MM.1S (cell line): ENCODE data around the gene OLFML2B.

Source experiments
- DNase-seq: peaks from one replicate; pipeline ENCODE4 v3.0.0-alpha.2; 2015
- H2AFZ ChIP-seq: fragments of 300-600 bp; sonication (generic); 2 replicates; pipeline ENCODE4 v1.6.0; 2016; ENCODE audit warnings: antibody characterized with exemption, low read length
- H3F3A ChIP-seq: fragments of 300-600 bp; sonication (generic); 2 replicates; pipeline ENCODE4 v1.6.1; 2016; ENCODE audit warnings: mild to moderate bottlenecking, antibody characterized with exemption, low read length, moderate library complexity, mixed read lengths; ENCODE audit not compliant: insufficient read depth
- H3K27ac ChIP-seq: fragments of 300-600 bp; sonication (generic); 2 replicates; pipeline ENCODE4 v1.5.1; 2016; ENCODE audit warnings: mild to moderate bottlenecking, low read length
- H3K27me3 ChIP-seq: fragments of 300-600 bp; sonication (generic); replicated peaks from 2 replicates; pipeline ENCODE4 v1.6.0; 2016; ENCODE audit warnings: low read length; ENCODE audit not compliant: insufficient read depth
- H3K36me3 ChIP-seq: fragments of 300-600 bp; sonication (generic); replicated peaks from 2 replicates; pipeline ENCODE4 v1.6.1; 2016; ENCODE audit warnings: mild to moderate bottlenecking, low read length, mixed read lengths; ENCODE audit not compliant: insufficient read depth
- H3K4me1 ChIP-seq: fragments of 300-600 bp; sonication (generic); 2 replicates; pipeline ENCODE4 v1.6.1; 2016; ENCODE audit warnings: low read length, mixed read lengths
- H3K4me2 ChIP-seq: fragments of 300-600 bp; sonication (generic); 2 replicates; pipeline ENCODE4 v1.6.0; 2016; ENCODE audit warnings: low read depth, low read length
- H3K4me3 ChIP-seq: fragments of 300-600 bp; sonication (generic); 2 replicates; pipeline ENCODE4 v1.5.1; 2016; ENCODE audit warnings: low read length, mixed read lengths
- H3K79me2 ChIP-seq: fragments of 300-600 bp; sonication (generic); 2 replicates; pipeline ENCODE4 v1.6.1; 2016; ENCODE audit warnings: mixed run types, low read length, mixed read lengths
- H3K9ac ChIP-seq: fragments of 300-600 bp; sonication (generic); 2 replicates; pipeline ENCODE4 v1.6.1; 2016; ENCODE audit warnings: low read length, mixed read lengths
- H3K9me2 ChIP-seq: fragments of 300-600 bp; sonication (generic); replicated peaks from 2 replicates; pipeline ENCODE4 v1.6.1; 2016; ENCODE audit warnings: mild to moderate bottlenecking, low read length, mixed read lengths; ENCODE audit not compliant: insufficient read depth
- H3K9me3 ChIP-seq: fragments of 300-600 bp; sonication (generic); replicated peaks from 2 replicates; pipeline ENCODE4 v1.6.1; 2016; ENCODE audit warnings: mild to moderate bottlenecking, low read length, mixed read lengths; ENCODE audit not compliant: insufficient read depth
- H4K20me1 ChIP-seq: fragments of 300-600 bp; sonication (generic); 2 replicates; pipeline ENCODE4 v1.6.1; 2016; ENCODE audit warnings: mild to moderate bottlenecking, low read length, moderate library complexity, mixed read lengths; ENCODE audit not compliant: insufficient read depth
- EZH2 ChIP-seq: fragments of 300-600 bp; sonication (generic); optimal IDR thresholded peaks from 2 replicates; pipeline ENCODE3; 2017; ENCODE audit warnings: low read depth, mild to moderate bottlenecking, antibody characterized with exemption, low read length, mixed read lengths
- EZH2phosphoT487 ChIP-seq: fragments of 300-600 bp; sonication (generic); IDR thresholded peaks from 2 replicates; pipeline ENCODE4 v1.6.1; 2018; ENCODE audit warnings: antibody characterized with exemption, low read length
- TF ChIP-seq, protein P1 (sequence below): fragments of 300-600 bp; sonication (generic); IDR thresholded peaks from 2 replicates; pipeline ENCODE4 v1.5.1; 2016; ENCODE audit warnings: antibody characterized with exemption, low read length, mixed read lengths

The OLFML2B gene

DNA sequence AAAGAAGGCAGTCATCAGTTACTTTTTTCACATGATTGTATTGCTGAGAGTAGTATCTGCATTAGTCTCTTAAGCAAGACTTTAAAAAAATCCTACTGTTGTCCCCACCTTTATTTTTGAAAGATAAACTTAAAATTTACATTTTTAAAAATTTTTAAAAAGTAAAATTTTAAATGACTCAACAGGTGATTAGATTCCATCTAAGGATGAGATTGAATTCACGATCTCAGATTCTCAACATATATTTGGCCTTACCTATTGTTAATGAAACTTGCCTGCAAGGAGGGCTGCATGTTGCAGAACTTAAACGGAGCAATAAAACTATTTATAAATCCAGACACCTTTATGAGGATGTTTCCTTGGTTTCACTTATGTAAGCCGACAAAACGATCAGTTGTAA is 75.2 kb downstream of the OLFML2B start:
- TF ChIP-seq, protein P1, sequence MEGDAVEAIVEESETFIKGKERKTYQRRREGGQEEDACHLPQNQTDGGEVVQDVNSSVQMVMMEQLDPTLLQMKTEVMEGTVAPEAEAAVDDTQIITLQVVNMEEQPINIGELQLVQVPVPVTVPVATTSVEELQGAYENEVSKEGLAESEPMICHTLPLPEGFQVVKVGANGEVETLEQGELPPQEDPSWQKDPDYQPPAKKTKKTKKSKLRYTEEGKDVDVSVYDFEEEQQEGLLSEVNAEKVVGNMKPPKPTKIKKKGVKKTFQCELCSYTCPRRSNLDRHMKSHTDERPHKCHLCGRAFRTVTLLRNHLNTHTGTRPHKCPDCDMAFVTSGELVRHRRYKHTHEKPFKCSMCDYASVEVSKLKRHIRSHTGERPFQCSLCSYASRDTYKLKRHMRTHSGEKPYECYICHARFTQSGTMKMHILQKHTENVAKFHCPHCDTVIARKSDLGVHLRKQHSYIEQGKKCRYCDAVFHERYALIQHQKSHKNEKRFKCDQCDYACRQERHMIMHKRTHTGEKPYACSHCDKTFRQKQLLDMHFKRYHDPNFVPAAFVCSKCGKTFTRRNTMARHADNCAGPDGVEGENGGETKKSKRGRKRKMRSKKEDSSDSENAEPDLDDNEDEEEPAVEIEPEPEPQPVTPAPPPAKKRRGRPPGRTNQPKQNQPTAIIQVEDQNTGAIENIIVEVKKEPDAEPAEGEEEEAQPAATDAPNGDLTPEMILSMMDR, result no peak
- TF ChIP-seq EZH2phosphoT487, result no peak
- TF ChIP-seq EZH2, result no peak
- Histone ChIP-seq H3K27me3 (no peaks in the 10 kb centered on the region), H3K9me3 (no peaks in the 10 kb centered on the region), H3F3A (no peaks in the 10 kb centered on the region), H2AFZ (no peak overlapping the region), H3K4me1 (no peaks in the 10 kb centered on the region), H3K79me2 (no peaks in the 10 kb centered on the region), H3K9ac (no peak overlapping the region), H3K4me2 (no peak overlapping the region), H3K36me3 (no peaks in the 10 kb centered on the region), H4K20me1 (no peaks in the 10 kb centered on the region), H3K9me2 (no peaks in the 10 kb centered on the region), H3K27ac (no peak overlapping the region), H3K4me3 (no peak overlapping the region)
- DNase-seq, result no peak

DNA sequence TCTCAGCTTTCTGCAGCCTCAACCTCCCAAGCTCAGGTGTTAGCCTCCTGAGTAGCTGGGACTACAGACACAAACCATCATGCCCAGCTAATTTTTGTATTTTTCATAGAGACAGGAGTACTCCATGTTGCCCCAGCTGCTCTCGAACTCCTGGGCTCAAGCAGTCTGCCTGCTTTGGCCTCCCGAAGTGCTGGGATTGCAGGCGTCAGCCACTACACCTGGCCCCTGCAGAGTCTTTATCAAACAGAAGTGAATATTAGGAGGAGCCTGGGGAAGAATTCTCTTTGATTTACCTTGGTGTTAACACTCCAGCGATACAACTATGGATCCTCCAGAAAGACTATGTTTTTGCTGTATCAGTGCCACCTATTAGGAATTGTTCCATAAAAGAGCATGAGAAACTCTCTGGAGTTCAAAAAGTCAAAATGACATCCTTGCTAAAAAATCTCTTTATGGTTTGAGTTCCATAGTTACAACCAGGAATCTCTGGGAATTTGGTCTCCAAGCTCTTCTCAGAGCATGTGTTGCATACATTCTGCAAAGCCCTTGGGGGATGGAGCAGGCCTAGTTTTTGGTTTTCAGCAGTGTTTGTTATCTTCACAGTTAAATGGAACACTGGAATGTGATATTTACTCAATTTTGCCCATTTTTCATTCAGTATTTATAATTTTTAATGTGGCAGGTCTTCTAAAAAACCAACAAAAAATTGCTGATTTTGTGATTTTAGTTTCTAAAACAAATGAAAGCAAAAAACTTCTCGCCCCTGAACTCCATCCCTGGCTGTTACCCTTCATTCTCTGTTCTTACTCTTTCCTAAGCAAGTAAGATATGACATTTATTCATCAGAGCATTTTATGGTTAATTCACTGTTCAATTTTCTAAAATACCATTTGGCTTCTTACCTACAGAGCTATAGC is 77.3 kb downstream of the OLFML2B start:
- TF ChIP-seq EZH2phosphoT487 (no peak), EZH2 (no peak)
- TF ChIP-seq, protein P1, result no peak
- Histone ChIP-seq H3K9me3 (no peaks in the 10 kb centered on the region), H3K4me1 (no peaks in the 10 kb centered on the region), H3K36me3 (no peaks in the 10 kb centered on the region), H3K9ac (no peak overlapping the region), H3K79me2 (no peaks in the 10 kb centered on the region), H3K4me3 (no peak overlapping the region), H3K4me2 (no peak overlapping the region), H4K20me1 (no peaks in the 10 kb centered on the region), H2AFZ (no peak overlapping the region), H3K27me3 (no peaks in the 10 kb centered on the region), H3K9me2 (no peaks in the 10 kb centered on the region), H3F3A (no peaks in the 10 kb centered on the region), H3K27ac (no peak overlapping the region)
- no peak for DNase-seq

DNA sequence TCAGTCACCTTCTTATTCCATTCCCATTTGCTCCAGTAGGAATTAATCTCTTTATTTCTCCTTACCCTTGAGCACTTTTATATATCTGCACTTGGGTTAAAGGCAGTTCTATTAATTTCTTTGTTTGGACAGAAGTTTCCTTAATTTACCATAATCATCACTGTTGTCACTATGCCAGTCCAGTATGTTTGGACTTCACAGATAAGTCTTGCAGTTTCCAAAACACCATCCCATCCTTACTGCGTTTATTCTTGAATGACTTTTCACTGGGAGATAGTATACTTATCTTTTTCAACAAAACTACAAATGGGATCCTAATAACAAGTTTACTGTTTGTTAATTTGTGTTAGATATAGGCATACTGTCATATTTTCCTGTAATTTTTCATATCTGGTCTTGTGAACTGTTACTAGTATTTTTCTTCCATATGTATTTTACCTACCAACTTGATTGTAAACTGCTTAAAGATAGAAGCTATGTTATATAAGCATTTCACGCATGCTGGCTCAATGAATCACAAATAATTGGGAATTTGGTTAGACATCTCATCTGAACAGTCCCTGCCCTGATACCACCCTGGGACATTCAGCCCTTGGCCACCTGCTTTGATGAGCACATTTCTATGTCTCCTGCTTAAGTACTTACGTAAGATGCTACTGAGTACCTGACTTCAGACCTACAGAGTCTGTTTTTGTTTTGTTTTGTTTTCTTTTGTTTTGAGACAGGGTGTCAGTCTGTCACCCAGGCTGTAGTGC is 78.2 kb downstream of the OLFML2B start:
- Histone ChIP-seq H3K36me3 (no peaks in the 10 kb centered on the region), H3F3A (no peaks in the 10 kb centered on the region), H3K27me3 (no peaks in the 10 kb centered on the region), H2AFZ (no peak overlapping the region), H3K4me3 (no peak overlapping the region), H3K4me2 (no peak overlapping the region), H3K9ac (no peak overlapping the region), H3K79me2 (no peaks in the 10 kb centered on the region), H3K9me3 (no peaks in the 10 kb centered on the region), H3K4me1 (no peaks in the 10 kb centered on the region), H4K20me1 (no peaks in the 10 kb centered on the region), H3K9me2 (no peaks in the 10 kb centered on the region), H3K27ac (no peak overlapping the region)
- no peak for DNase-seq
- no peak for TF ChIP-seq EZH2phosphoT487

DNA sequence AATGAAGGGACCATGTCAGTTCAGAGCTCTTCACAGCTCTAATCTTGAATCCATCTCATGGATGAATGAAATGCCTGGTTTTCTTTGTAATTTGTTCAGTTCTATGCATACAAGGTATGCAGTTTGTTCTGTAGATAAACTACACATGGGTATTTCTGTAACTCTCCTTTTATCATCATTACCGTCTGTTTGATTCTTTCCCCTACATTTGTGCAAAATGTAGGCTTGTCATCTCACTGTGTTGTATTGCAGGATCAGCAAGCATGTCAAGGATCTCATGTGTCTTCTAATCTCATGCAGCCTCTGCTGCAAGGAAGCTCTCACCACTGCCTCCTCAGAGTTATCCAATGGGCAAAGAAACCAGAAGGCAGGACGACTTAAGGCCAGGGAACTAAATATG is 79.3 kb downstream of the OLFML2B start:
- H3K4me3 ChIP-seq, result no peak overlapping the region
- no peak overlapping the region for H2AFZ ChIP-seq
- H3K27ac ChIP-seq, result no peak overlapping the region
- H3F3A ChIP-seq, result no peaks in the 10 kb centered on the region
- H4K20me1 ChIP-seq, result no peaks in the 10 kb centered on the region
- H3K27me3 ChIP-seq, result no peaks in the 10 kb centered on the region
- no peaks in the 10 kb centered on the region for H3K36me3 ChIP-seq
- DNase-seq, result no peak
- H3K9ac ChIP-seq, result no peak overlapping the region
- H3K79me2 ChIP-seq, result no peaks in the 10 kb centered on the region
- H3K9me3 ChIP-seq, result no peaks in the 10 kb centered on the region
- H3K9me2 ChIP-seq, result no peaks in the 10 kb centered on the region
- H3K4me1 ChIP-seq, result no peaks in the 10 kb centered on the region
- TF ChIP-seq EZH2phosphoT487 (no peak), EZH2 (no peak)
- TF ChIP-seq, protein P1, result no peak
- H3K4me2 ChIP-seq, result no peak overlapping the region
